Endometrial microvascular endothelial cells (primary cell): ENCODE data around the gene ABCA2. TPM values are rescaled to one million over a fixed set of nuclear protein-coding genes. Genes with fewer than 3 reads are reported as not detected.
"Not testable (repeated sequence)": the region's sequence is repeated elsewhere in the genome, so short reads cannot be mapped to it uniquely, and the experiment has no call there.

ENCODE experiments used
- in situ Hi-C: cut with HindIII; loops from 2 replicates; pipeline ENCODE4 v1.10.0; 2017; ENCODE audit warnings: low sequenced_read_pairs, low pct_unique_long_range_greater_than_20kb; ENCODE audit errors: inconsistent ontology term
- total RNA-seq: library from RNA; depleted of rRNA; stranded (reverse); fragments of >200 nt; gene quantifications from one replicate; pipeline ENCODE4 v1.2.3, GENCODE V29; 2015; ENCODE audit errors: inconsistent ontology term

The ABCA2 gene
- total RNA-seq, 1 donor from 2014 or later = 4.0 TPM

- in situ Hi-C loops = no loop called here
These were observed 6.1 kb upstream of the ABCA2 start for GRCh38 chr9:137034039-137034708.

DNA sequence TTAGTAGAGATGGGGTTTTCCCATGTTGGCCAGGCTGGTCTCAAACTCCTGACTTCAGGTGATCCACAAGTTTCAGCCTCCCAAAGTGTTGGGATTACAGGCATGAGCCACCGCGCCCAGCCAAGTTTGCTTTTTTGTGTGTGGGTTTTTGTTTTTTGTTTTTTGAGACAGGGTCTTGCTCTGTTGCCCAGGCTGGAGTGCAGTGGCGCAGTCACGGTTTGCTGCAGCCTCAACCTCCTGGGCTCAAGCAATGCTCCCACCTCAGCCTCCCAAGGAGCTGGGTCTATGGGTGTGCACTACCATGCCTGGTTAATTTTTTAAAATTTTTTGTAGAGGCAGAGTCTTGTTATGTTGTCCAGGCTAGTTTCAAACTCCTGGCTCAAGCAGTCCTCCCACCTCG lies 5.4 kb upstream of the ABCA2 start:
- in situ Hi-C loops = not testable (repeated sequence)

GRCh38 chr9:137032858-137033257 lies 4.8 kb upstream of the ABCA2 start:
- in situ Hi-C loops = no loop called here

DNA sequence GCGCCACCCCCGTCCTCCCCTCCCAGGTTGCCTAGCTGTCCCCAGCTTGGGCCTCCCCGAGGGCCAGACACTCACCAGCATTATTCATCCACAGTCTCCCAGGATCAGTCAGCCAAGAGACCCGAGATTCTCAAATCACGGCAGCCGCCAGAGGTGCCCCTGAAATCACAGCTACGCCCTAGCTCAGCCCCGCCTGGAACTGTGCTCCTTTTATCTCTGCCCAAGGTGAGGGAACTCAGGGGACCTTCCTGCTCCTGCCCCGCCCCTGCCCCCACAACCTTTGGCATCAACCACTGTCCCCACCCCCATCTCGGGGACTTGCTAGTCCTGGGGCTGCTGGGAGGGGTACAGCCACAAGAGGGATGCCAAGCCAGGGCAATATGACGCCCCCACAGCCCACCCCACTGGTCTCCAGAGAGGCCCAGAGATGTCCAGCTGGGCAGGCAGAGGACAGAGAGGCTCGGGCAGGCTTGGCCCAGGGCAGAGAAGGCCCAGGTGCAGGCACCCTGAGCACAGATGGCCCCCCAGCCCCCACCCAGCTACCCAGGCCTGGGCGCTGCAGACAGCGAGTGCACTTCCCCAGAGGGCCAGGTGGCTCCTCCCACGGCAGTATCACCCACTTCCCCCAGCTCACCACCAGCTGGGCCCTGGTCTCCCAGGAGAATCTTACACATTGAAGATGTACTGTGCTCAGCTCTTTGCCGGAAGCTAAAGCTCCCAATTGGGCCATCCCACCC lies 4.0 kb upstream of the ABCA2 start, which contains the start of gene FUT7:
Gene FUT7 (minus strand): TSS at position 185 of the 737 bp plus-strand sequence. CDS start 97 bp downstream, at position 88.
- in situ Hi-C loops = no loop called here

- in situ Hi-C loops = no loop called here
These were observed 2.8 kb upstream of the ABCA2 start for GRCh38 chr9:137030538-137031527.

DNA sequence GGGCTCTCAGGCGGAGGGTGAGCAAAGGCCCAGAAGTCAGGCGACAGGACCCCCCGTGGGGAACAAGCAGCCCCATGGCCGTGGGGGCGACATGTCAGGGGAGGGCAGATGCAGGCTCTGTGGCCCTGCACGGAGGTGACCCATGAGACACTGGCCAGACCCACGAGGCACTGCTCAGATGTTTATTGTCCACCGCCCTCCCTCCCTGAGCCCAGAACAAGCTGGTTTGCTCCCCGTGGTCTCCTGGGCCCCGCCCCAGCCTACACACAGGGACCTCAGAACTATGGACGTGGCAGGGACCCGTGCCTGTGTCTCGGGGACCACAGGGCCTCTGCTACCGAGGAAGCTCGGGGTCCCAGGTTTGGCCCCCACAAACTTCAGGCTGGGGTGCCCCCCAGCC lies 2.0 kb upstream of the ABCA2 start:
- in situ Hi-C loops = no loop called here

GRCh38 chr9:137029058-137029936 lies 1.3 kb upstream of the ABCA2 start:
- in situ Hi-C loops = no loop called here

DNA sequence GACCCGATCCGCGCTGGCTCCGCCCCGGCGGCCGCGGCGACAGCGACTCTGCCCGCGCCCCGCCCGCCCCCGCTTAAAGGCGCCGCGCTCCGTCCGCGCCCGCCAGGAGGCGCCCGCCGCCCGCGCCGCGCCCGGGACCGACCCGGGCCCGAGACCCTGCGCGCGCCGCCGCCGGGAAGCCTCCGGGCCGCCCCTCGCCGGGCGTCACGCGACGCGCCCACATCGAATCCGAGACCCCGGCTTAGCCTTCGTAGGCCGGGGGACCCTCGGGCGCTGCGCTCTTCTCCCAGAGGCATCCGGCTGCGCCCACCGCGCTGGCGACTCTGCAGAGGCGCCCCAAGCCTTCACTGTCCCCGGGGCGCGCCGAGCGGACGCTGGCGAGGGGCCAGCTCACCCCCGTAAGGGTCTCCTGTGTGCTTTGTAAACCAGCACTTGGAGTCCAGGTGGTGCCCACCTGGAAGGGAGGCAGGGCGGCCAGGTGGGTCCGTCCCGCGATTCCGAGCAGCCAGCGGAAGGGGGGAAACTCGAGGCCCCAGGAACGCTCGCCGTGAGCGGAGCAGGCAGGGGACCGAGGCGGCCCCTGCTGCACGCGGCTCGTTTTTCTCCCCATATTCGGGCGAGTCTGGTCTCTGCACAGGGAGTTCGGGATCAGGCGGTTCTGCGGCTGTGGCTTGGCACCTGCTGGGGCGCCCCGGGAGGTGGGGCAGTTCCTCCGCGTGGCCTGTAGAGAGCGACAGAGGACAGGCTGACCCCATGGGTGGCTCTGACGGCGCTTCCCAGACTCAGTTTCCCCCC lies 423 bp upstream of the ABCA2 start:
- in situ Hi-C loops = no loop called here

- in situ Hi-C loops = no loop called here
These were observed 1.2 kb downstream of the ABCA2 start for GRCh38 chr9:137026828-137027227.

DNA sequence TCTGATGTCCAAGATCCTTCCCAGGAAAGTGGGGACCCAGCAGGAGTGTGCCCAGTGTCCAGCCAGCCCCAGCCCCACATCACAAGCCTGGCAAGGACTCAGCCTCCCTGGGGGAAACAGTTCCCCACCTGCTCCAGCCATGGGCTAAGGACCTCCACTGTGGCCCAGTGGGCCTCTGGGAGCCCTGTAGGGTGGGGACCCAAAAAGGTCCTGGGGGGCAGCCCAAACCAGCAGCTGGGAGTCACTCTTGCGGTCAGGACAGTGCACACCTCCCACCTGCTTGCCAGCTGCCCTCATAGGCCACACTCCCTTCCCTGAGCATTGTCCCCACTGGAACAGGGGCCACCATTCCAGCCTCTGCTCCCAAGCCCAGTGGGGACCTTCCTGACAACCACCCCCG lies 1.7 kb downstream of the ABCA2 start:
- in situ Hi-C loops = no loop called here

GRCh38 chr9:137025517-137025966 lies 2.5 kb downstream of the ABCA2 start:
- in situ Hi-C loops = no loop called here

GRCh38 chr9:137023583-137023991 lies 4.5 kb downstream of the ABCA2 start:
- in situ Hi-C loops = no loop called here

DNA sequence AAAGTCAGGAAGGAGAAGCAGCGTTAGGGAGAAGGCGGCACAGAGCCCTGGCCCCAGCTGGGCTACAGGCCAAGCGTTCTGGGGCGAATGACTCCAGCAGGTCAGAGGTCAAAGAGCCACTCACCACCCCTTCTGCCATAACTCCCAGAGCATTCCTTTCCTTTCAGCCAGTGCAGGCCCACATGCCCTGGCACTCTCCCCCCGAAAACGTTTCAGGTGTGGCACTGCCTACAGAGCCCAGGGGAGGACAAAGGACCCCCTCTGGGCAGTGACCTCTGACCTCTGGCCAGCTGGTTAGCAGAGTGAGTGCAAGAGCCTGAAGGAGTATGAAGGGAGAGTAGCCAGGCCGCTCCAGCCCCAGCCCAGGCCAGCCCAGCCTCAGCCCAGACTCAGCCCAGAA lies 4.9 kb downstream of the ABCA2 start:
- in situ Hi-C loops = no loop called here

DNA sequence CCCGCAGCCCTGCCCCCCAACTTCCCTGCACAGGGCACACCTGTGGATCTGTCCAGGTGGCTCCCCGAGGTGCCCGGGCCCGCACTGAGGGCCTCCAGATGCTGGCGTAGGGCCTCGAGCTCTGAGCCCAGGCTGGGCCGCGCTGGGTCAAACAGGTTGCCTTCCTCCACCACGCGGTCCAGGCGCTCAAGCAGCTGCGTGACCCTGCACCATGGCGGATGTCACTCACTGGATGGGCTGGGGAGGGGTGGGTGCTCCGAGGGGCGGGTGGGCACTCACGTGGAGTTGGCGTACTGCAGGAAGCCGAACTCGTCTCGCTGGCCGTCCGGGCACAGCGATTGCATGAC lies 5.4 kb downstream of the ABCA2 start:
- in situ Hi-C loops = no loop called here

- in situ Hi-C loops = no loop called here
These were observed 5.9 kb downstream of the ABCA2 start for GRCh38 chr9:137021979-137022661.

DNA sequence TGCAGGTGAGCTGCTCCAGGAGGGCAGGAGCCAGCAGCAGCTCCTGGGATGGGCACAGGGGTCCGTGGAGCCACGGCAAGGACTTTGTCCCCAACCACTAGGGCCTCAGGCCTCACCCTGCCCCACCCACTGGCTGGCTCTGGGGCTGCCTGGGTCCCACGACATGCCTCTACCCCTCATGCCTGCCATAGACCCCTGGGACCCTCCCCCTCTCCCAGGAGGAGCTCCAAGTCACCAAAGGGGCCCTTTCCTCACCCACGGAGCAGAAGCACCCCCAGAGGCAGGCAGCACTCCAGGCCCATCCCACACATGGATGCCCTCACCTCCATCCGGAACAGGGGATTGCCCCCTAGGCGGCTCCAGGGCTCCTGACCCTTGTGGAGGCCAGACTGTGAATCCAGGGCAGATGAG lies 6.5 kb downstream of the ABCA2 start:
- in situ Hi-C loops = no loop called here
